Cardiac fibroblast (primary cell): ENCODE measurements around the gene IRS2.

Experiments
- DNase-seq, 2 donors: peaks; one replicate each; pipeline versions ENCODE4 v3.0.0 to v3.0.0-alpha.2; 2010; ENCODE audit warnings: low read depth in 2 of 2
- H3K4me3 ChIP-seq, 2 donors: replicated peaks in 1 of 2; 1 replicate in 1 of 2; 2 replicates in 1 of 2; pipeline ENCODE4 v1.5.1; 2011; ENCODE audit warnings: low read depth in 2 of 2, low read length in 2 of 2, mild to moderate bottlenecking in 2 of 2, moderate library complexity in 1 of 2
- CTCF ChIP-seq: IDR thresholded peaks from one replicate; pipeline ENCODE4 v1.5.1; 2011; ENCODE audit warnings: low read depth, mild to moderate bottlenecking, low read length, inconsistent platforms

Gene IRS2

GRCh38 chr13:109815651-109816050 lies 29.3 kb upstream of the IRS2 start:
- H3K4me3 ChIP-seq: no peak overlapping the region
- TF ChIP-seq CTCF: no peak
- DNase-seq: no peak

DNA sequence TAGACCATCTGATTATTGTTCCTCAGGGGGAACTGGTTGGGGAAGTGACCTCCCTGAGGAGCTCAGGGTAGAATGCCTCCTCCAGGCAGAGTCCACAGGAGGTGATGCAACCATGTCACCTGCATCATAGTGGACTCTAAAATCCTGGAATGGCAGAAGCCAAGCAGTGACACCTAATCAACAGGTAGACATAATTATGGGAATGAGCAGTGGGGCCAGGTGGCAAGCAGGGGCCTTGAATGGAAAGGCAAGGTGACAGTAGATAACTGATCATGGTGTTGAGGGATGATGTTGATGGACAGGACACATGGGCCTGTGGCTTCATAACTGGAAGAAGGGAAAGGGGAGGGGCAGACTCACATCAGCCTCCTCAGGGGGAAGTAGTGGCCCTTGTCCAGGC lies 27.3 kb upstream of the IRS2 start:
- no peak for DNase-seq
- TF ChIP-seq CTCF: no peak
- no peak overlapping the region for H3K4me3 ChIP-seq

- TF ChIP-seq CTCF: no peak
- no peak for DNase-seq
- H3K4me3 ChIP-seq: no peak overlapping the region
Measured at GRCh38 chr13:109812382-109812781, 26.0 kb upstream of the IRS2 start.

DNA sequence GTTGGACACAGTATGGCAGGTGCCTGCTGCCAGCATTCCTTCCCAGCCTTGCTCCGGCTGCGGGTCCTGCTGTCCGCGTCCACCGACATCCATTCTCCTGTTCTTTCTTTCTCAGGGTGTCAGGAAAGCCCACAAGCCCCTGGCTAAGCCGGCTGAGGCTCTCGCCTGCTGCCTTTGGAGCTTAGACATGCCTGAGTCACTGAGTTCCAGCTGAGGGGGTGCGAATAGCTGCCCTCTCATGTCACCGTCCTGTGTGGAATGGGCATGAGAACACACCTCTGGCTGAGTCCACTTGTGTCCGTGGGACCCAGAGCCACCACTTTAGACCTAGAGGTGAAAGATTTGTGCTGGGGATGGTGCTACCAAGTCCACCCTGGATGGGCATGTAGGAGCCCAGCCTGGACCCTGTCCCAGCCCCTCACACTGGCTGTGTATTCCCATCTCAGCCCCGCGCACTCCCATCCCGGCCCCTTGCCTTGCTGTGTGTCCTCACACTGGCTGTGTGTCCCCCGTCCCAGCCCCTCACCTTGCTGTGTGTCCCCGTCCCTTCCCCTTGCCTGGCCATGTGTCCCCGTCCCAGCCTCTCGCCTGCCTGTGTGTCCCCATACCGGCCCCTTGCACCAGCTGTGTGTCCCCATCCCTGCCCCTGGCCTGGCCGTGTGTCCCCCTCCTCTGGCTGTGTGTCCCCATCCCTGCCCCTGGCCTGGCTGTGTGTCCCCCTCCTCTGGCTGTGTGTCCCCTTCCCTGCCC lies 24.6 kb upstream of the IRS2 start:
- TF ChIP-seq CTCF: no peak

DNA sequence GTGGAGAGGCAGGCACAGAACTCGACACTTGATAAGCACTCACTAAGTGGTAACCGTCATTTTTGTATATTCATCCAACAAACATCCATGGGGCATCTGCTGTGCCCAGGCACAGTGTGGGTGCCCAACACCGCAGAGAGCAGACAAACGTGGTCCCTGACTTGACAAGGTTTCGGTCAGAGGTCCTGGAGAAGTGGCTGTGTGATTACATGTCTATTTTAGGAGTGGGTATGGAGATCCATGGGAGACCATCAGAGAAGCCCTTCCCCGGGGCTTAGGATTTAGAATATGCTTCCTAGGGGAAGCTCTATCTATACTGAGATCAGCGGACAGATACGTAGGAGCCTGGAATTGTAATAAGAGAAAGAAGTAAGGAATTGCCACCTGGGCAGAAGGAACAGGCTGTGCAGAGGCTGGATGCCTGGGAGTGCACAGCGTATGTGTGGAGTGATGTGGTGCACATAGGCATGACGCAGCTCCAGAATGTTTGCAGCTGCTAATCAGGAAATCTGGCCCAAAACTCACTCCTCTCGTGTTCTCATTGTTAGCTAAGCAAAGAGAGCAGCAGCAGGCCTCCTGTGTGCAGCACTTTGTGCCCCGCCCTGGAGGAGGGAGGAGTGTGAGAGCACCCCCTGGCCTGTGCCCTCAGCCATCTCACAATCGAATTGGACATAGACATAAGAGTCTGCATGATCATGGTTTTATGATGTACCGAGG lies 23.0 kb upstream of the IRS2 start:
- TF ChIP-seq CTCF: no peak
- no peak for DNase-seq
- no peak overlapping the region for H3K4me3 ChIP-seq

More for the DNA sequence above, 24.6 kb upstream of the IRS2 start:
- H3K4me3 ChIP-seq: no peak overlapping the region
- no peak for DNase-seq

DNA sequence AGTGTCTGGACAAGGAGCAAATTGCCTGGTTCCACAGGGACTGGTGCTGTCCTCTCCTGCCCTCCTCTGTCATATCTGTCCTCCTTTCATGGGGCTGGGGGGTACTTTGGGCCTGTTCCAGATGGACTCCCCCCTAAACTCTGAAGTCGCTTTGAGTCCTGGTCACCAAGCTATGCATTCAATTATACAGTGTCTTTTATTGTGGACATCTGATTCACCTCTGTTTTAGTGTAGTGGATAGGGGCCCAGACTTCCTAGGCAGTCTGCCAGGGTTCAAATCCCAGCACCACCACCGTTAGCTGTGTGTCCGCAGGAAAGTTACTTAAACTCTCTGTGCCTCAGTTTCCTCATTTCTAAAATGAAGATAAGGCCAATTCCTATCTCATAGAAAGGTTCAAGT lies 21.0 kb upstream of the IRS2 start:
- no peak for DNase-seq
- H3K4me3 ChIP-seq: no peak overlapping the region
- no peak for TF ChIP-seq CTCF
